ENCODE measurements around the gene PNRC1.

- TF ChIP-seq POLR2AphosphoS5 (IDR thresholded peaks at IDR 0.05) = no peak
- TF ChIP-seq POLR2A (IDR thresholded peaks at IDR 0.05) = no peak
Measured at GRCh38 chr6:89048985-89049384, 31.6 kb upstream of the PNRC1 start.

All from breast epithelium (tissue), 3 donors.